ENCODE measurements around the gene CALR3.
"Not testable (repeated sequence)": the region's sequence is repeated elsewhere in the genome, so short reads cannot be mapped to it uniquely, and the experiment has no call there.

The CALR3 gene

DNA sequence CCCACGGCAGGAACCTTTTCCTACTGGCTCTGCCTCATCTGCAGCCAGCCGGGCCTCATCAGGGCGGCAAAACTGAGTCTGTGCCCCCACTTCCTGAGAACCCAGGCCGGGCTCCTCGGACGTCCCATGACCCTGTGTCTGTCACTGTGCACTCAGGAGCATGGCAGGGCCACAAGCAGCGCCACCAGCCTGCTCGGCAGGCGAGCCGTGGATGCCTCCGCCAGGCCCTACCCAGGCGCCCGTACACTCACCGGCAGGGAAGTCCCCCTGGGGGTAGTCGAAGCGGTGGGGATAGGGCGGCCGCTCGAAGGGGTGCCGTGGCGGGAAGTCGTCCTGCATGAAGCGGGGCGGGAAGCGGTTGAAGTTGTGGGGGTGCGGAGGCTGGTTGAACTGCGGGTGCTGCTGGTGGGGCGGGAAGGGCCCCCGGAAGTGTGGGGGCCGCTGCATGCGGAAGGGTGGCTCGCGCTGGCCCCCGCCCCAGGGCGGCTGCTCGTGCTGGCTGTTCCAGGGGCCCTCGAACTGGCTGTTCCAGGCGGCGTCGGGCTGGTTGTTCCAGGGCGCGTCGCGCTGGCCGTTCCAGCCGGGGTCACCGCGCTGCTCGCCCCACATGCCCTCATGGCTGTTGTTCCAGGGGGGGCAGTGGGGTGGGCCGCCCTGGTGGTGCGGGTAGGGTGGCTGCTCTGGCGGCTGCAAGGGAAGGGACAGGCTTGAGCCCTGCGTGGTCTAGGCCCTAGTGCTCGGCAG, 29.2 kb upstream of the CALR3 start:
- DNase-seq, result no peak

DNA sequence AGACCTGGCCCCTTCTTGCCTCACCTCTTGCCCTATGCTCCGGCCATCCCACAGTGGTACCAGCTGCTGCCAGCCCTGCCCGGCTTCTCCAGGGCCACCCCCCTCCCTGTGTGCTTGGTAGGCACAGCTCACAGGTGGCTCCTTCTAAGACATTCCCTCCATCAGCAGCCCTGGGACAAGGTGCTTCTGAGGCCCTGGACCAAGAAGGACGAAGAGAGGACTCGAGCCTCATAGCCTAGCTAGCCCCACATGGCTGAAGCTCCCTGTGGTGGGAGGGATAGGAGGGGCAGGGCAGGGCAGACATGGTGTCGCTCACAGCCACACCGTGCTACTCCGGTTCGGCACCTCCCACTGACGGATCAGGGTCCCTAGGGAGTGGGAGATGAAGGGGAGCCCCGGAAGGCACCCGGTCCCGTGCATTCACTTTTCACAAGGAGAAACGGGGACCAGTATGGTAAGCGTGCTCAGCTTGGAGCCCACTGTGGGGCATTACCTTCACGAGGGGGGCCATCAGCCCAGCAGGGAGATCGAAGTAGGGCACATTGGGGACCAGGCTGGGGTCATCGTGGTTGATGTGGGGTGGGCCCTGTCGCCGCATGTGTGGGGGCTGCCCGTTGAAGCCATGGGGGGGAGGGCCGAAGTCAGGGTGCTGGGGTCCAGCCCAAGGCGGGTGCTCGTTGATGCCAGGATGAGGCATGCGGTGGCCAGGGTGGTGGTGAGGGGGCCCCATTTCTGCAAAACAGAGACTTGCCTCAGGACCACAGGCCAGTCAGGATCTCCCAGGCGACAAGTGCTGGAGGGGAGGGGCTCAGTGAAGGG, 26.8 kb upstream of the CALR3 start:
- DNase-seq, result no peak

- DNase-seq, result no peak
These were observed 25.8 kb upstream of the CALR3 start for GRCh38 chr19:16521715-16522289.

GRCh38 chr19:16520986-16521624, 25.1 kb upstream of the CALR3 start:
- no peak for DNase-seq

DNA sequence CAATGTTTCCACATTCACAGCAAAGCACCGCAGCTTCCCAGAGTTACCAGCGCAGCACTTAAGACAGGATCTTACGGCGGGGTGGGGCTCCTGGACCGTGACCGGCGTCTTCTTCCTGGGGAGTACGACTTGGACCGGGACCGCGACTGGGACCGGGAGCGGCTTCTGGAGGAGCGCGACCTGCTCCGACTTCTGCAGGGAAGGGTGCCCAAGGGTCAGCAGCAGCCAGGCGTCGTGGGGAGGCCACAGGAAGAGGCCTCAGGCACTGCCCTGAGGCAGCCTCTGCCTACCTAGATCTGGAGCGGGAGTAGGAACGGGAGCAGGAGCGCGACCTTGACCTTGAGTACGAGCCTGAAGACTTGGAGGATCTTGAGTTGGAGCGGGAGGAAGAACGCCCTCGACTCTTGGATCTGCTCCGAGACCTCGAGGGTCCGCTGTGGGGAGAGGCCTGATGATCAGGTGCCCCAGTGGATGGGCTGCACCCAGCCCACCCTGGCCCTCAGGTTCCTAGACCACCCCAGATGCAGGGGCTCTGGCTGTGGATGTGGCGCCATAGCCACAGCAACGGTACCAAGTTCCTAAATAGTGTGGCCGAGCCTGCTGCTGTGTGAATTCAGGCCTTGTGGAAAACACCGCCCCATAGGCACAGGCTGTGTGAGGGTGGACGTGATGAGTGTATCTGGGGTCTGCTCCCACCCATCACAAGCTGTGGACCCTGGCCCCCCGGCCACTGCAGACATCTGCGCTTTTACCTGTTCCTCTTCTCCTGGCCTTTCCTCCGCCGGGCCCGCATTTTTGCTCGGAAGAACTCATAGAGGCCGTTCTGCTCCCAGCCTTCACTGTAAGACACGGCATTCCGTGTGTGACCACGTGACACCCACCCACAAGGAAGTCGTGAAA, 24.4 kb upstream of the CALR3 start:
- DNase-seq, result no peak

- no peak for DNase-seq
These were observed 23.3 kb upstream of the CALR3 start for GRCh38 chr19:16519230-16519687.

DNA sequence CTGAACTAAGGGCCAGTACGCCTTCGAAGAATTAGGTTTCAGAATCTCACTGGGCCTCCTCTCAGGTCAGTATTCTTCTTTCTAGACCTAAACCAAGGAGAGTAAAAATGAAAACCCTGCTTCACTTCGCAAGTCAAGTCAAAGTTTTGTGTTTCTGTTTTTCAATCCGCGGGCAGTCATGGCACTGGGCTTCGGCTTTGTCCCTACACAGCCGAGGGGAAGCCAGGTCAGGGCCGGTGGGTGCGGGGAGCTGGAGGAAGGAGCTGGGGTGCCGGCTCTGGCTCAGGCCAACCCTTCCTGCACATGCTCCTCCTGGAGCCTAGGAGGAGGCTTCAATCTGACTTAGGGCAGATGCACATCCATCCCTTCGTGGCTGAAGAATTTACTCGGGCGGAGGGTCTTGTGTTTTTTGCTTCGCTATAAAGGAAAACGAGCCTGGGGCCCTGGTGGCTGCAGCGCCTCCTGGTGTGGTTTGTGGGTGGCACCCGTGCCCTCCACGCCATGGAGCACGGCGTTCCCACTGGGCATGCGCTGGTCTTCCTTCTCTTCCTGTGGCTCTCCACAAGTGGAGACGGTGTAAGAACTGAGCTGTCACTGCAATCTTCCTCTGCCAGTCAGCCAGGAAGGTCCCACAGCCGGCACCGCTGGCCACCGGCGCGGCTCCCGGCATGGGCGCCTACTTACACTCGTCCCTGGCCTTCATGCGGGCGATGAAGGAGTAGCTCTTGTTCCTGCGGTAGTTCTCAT, 22.7 kb upstream of the CALR3 start:
- no peak for DNase-seq

GRCh38 chr19:16518061-16518460, 22.1 kb upstream of the CALR3 start:
- no peak for DNase-seq

GRCh38 chr19:16516923-16517610, 21.1 kb upstream of the CALR3 start:
- no peak for DNase-seq

GRCh38 chr19:16516381-16516780, 20.4 kb upstream of the CALR3 start:
- no peak for DNase-seq

DNA sequence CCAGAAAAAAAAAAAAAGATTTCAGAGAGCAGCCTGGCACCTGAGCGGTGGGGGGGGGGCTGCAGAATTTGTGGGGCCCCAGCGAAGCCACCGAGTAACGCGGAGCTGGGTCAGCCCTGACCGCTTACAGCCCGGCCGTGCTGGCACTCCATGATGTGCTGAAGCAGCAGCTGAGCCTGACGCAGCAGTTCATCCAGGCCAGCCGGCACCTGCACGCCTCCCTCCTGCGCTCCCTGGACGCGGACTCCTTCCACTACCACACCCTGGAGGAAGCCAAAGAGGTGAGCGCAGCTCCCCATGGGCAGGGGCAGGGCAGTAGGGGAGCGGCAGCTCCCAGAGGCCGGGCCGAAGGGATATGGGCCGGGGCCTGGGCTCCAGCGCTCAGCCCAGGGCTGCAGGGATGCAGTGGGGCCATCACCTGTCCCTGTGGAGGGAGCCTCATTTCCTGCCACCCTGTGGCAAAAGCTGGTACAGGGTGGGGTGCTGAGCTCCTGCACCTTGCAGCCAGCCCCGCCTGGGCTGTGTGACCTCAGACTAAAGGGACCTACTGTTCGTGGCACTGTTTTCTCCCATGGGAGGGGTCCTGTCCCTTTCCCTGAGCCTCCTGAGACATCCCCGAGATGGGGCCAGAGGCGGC, 18.5 kb upstream of the CALR3 start:
- no peak for DNase-seq

- DNase-seq, result not testable (repeated sequence)
These were observed 16.6 kb upstream of the CALR3 start for GRCh38 chr19:16512611-16513010.

GRCh38 chr19:16509141-16510061, 13.4 kb upstream of the CALR3 start:
- DNase-seq, result no peak

GRCh38 chr19:16508546-16508945, 12.6 kb upstream of the CALR3 start:
- DNase-seq, result no peak

DNA sequence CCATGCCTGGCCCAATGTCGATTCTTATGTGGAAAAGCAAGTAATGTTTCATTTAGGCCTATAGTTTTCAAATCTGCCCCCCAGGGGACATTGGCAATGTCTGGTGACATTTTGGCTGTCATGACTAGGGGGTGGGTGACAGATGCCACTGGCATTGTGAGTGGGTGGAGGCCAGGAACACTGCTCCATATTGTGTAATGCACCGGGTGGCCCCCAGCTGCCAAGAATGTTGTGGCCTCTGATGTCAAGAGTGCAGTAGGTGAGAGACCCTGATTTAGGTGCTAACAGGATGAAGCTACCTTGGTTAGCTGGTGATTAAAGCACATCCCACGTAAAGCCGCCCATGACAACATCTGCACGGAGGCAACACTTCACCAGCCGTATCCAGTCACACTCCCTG, 11.0 kb upstream of the CALR3 start:
- DNase-seq, result no peak

DNA sequence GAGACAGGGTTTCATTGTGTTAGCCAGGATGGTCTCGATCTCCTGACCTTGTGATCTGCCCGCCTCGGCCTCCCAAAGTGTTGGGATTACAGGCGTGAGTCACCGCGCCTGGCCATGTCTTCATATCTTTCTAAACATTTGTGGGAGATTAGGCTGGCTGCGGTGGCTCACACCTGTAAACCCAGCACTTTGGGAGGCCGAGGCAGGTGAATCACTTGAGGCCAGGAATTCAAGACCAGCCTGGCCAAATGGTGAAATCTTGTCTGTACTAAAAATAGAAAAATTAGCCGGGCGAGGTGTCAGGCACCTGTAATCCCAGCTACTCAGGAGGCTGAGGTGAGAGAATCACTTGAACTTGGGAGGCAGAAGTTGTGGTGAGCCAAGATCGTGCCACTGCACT, 10.2 kb upstream of the CALR3 start:
- not testable (repeated sequence) for DNase-seq

DNA sequence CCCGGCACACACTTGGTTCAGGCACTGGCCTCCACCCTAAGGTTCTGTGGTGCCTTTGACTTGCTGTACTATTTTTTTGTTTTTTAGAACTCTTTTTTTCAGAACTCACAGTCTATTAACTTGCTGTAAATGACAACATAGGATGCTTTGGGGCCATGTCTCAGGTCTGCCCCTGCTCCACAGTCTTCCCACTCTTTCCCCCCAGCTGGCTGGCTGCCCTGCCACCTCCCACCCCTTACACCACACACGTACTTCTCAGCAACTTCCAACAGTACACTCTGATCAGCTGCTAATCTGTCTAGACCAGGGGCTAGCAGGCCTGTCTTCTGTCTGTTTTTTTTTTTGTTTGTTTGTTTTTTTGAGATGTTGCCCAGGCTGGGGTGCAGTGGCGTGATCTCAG, 8.3 kb upstream of the CALR3 start:
- no peak for DNase-seq

GRCh38 chr19:16497837-16498236, 1.9 kb upstream of the CALR3 start:
- no peak for DNase-seq

DNA sequence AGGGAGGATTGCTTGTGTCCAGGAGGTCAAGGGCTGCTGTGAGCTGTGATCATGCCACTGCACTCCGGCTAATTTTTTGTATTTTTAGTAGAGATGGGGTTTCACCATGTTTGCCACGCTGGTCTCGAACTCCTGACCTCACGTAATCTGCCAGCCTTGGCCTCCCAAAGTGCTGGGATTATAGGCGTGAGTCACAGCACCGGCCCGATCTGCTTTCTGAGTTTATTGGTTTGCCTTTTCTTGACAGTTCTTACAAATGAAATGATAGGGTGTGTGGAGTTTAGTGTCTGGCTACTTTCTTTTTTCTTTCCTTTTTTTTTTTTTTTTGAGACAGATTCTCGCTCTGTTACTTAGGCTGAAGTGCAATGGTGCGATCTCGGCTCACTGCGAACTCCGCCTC, 1.1 kb upstream of the CALR3 start:
- no peak for DNase-seq
